Dedifferentiated amniotic fluid mesenchymal stem cell (primary cell): ENCODE results near the gene MT1M.
"Not testable (repeated sequence)": the region's sequence is repeated elsewhere in the genome, so short reads cannot be mapped to it uniquely, and the experiment has no call there.

ENCODE experiments used
- DNase-seq: peaks from one replicate; pipeline ENCODE4 v3.0.0-alpha.2; 2016; ENCODE audit errors: extremely low spot score

Gene MT1M

DNA sequence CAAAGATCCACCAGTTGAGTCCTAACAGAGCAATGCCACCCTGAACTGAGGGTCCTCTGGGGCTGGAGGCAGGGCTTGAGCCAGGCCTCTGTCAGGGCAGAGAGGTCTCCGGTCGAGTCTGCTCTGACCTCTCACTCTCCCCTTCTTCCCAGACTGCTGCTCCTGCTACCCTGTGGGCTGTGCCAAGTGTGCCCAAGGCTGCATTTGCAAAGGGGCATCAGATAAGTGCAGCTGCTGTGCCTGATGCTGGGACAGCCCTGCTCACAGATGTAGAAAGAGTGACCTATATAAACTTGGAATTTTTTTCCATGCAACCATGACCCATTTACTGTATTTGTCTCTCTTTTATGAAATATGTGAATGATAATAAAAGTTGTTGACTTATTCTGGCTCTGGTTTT, 16.8 kb downstream of the MT1M start:
- no peak for DNase-seq

DNA sequence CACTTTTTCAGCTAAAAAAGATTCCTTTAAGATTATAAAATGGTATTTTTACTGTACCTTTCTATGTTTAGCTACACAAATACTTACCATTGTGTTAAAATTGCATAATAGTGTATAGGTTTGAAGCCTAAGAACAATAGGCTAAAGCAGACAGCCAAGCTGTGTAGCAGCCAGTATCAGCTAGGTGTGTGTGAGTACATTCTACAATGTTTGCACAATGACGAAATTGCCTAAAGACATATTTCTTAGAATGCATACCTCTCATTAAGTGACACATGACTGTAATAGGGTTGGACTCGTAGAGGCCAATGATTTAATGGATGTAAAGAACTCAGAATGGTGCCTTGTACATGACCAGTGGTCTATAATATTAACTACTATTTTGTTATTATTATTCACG, 17.4 kb downstream of the MT1M start:
- DNase-seq: no peak

DNA sequence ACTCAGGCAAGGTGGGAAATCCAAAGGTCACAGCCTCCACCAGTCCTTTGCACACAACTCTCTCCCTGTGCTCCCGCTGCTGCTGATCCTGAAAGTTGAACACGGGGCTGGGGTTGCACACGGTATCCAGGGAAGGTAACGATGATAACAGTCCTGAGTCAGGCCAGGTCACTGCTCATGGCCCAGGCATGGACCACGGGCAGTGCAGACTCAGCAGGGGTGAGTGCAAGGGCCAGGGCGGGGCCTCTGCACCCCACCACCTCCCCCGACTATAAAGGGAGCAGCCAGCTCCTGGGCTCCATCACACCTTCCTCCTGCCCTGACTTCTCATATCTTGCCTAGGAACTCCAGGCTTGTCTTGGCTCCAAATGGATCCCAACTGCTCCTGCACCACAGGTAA, 19.1 kb downstream of the MT1M start, which contains the start of gene MT1B:
TSS of gene MT1B (plus strand) at position 301 of the 400 bp plus-strand sequence. CDS start at position 369, 68 bp downstream.
- no peak for DNase-seq

DNA sequence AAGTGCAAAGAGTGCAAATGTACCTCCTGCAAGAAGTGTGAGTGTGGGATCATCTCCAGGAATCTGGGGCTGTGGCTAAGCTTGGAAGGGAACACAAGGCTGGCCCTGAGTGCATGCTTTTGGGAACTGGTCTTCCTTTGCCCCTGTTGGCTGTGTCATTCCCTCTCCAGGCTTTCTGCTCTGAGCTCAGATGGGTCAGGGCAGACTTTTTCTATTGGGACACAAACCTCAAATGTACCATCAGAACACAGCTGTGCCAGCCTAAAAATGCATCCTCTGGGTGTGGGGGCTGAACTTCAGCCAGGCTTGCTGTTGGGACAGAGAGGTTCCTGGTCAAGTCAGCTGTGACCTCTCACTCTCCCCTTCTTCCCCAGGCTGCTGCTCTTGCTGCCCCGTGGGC, 20.1 kb downstream of the MT1M start:
- DNase-seq: no peak

DNA sequence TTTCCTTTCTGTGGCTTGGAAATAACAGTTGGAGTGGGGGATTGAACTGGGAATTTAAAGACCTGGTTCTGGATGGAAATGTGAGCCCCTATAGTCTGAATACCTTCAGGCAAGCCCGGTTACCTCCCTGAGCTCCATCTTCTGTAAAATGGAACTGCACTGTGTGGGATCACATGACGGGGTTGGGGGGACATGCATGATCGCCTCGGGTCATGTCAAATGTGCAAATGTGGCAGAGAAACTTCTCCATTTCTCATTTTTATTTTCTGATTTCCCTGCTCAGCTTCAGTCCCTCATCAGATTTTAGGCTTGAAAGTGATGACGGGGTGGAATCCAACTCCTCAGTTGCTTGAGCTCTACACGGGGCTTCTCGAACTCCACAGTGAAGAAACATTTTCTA, 20.8 kb downstream of the MT1M start:
- DNase-seq: no peak

DNA sequence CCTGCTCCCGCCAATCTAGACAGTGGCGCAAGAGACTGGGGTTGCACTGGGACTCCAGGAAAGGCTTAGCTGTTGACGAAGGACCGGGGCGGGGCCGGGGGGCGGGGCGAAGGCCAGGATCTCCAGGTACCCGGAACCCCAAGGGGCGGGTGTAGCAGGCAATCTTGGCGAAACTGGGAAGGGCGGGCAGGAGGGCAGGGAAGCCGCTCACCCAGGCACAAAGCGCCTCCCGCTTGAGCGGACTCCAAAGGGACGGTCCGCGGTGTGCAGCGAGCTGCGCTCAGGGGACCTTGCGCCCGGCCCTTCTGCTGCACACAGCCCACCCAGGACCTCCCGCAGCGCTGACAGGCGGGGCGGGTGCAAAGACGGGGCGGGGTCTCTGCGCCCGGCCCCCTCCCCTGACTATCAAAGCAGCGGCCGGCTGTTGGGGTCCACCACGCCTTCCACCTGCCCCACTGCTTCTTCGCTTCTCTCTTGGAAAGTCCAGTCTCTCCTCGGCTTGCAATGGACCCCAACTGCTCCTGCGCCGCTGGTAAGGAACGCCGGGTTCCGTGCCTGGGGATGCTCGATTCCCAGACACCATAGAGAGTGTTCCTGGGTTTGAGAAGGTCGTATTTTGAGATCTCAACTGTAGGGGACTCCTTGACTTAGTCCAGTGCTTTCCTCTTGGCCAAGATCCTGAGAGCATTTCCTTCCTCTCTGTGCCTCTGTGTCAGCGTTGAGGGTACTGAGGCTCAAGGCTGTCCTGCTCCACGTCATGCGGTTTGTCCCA, 25.3 kb downstream of the MT1M start, which contains the start of gene MT1F:
TSS of gene MT1F (plus strand) at position 405 of the 772 bp plus-strand sequence. CDS start at position 505, 100 bp downstream.
- no peak for DNase-seq

DNA sequence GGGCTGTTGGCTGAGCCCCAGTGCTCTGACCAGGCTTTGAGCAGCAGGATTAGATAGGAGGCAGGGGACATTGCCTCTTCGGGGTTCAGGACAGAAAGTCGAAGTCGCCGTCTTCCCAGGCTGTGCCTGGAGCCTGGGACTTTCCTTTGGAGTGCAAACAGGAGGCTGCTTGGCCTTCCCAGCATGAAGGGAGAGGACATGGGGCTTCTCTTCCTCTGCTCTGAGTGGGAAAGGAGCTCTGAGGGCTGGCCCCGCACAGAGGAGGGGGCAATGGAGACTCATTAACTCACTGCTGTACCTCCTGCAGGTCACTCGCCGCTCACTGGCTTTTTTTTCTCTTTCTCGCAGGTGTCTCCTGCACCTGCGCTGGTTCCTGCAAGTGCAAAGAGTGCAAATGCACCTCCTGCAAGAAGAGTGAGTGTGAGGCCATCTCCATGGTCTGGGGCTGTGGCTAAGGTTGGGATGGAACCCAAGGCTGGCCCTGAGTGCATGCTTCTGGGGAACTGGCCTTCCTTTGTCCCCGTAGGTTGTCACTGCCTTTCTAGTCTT, 25.9 kb downstream of the MT1M start:
- DNase-seq: no peak

DNA sequence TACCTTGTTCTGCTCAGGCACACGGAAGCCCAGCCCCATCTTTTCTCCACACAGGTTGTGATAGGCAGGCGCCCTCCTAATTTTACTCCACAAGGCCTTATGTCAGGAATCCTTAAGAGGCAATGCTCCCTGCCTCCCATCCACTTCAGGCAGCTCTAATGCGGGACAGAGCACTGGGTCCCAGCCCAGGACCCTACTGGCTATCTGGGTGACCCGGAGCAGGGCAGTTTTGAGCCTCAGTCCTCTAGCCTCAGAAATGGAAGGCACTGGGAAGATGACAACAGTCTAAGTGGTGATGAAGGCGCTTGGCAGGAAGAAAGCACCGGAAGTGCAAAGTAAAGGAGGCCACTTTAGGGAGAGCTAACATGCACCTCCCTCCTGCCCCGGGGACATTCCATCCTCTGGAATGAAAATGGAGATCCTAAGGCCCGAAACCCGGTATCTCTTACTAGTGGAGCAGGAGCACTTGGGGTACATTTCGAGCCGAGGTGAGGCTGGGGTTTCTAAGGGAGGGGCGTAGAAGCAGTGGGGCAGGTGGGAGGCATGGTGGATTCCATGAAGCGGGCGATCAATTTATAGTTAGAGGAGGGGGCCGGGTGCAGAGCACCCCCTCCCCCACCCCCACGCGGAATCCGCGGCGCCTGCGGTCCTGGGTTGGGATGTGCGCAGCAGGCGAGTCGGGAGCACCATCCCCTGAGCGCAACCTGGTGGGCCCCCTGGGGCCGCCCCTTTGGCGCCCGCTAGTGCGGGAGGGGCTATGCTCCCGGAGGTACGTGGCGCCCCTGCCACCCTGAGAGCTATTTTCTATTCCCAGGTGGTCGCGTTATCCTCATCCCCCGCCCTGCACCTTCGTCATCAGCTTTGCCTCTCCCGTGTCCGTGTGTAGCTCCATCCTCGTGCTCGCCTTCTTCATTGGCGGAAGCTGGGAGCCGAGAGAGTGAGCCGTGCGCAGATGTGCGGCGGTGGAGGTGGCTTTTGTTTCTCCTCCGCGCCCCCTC, 30.2 kb downstream of the MT1M start:
- no peak for DNase-seq

DNA sequence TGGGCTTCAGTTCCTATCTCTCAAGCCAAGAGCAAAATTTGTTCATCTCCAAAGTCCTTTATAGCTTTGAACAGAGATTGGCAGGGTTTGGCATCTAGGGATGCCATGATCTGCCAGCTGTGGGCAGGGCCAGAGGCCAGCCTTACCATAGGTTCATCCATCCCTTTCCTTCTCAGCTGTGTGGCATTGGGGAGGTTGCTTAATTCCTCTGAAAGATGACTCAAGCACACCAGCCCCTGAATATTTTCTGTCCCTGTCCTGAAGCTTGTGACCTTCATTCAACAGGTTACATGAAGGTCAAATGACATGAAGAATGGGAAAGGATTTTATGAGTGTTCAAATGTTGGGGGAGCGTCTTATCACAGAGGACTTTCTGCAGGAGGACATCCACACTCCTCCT, 32.0 kb downstream of the MT1M start:
- DNase-seq: no peak

DNA sequence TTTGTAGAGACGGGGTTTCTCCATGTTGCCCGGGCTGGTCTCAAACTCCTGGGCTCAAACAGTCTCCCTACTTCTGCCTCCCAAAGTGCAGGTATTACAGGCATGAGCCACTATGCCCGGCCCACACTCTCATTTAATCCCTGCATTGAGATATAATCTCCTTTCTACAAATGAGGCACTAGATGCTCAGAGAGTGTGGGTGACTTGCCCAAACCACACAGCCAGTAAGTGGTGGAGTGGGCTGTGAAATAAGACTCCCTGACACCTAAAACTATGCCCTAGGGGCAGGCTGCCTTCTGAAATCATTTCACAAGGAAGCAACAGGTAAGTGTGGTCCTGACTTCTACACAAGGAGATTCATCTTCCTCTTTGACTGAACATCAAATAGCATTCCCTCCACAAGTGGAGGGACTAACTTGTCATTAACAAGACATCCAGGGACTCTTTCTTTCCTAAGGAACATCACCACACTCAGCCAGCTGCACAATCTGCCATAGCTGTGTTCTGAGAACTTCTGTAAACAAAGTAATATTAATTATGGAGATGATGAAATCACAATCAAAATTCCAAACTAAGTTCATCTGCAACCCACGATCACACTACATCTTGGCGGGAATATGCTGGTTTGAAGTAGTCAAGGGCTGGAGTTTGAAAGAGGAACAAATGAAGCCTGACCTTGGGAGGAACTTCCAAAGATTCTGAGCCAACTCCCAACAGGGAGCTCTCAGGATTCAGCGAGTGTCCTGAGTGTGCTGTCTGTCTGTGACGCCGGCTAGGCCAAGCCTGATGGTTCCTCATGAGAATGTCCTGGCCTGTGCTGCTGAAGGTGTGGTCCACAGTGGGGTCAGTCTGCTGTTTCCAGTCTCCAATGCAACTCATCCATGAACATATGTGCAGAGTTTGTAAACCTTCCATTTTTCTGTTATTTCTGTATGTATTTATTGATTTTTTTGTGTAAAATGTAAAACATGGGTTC, 33.1 kb downstream of the MT1M start:
- DNase-seq: not testable (repeated sequence)

DNA sequence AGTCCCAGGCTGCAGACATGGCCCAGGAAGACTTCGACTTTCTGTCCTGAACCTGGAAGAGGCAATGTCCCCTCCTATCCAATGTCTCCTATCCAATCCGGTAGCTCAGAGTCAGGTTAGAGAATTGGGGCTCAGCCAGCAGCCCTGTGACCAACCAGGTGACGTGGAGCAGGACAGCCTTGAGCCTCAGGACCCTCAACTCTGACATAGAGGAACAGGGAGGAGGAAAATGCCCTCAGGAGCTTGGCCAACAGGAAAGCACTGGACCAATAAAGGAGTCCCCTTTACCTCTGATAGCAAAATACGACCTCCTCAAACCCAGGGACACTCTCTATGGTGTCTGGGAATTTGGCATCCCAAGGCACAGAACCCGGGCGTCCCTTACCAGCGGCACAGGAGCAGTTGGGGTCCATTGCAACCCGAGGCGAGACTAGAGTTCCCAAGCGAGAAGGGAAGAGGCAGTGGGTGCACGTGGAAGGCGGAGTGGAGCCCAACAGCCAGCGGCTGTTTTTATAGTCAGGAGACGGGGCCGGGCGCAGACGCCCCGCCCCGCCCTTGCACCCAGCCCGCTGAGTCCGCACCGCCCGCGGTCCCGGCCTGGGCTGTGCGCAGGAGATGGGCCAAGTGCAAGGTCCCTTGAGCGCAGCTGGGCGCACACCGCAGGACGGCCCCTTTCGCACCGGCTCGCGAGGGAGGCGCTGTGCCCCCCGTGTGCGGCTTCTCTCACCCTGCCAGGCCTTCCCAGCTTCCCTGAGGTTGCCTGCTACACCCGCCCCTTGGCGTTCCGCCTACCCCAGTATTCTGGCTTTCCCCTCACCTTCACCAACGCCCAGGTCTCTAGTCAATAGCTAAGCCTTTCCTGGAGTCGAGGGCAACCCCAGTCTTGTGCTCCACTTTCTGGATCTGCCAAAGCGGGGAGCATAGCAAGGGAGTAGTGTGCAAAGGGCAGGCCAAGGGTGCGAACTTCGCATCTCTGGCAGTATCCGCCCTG, 35.4 kb downstream of the MT1M start, which contains the start of gene MT1G:
TSS of gene MT1G (minus strand) at position 485 of the 991 bp plus-strand sequence. CDS start at position 413, 72 bp downstream.
- DNase-seq: no peak

DNA sequence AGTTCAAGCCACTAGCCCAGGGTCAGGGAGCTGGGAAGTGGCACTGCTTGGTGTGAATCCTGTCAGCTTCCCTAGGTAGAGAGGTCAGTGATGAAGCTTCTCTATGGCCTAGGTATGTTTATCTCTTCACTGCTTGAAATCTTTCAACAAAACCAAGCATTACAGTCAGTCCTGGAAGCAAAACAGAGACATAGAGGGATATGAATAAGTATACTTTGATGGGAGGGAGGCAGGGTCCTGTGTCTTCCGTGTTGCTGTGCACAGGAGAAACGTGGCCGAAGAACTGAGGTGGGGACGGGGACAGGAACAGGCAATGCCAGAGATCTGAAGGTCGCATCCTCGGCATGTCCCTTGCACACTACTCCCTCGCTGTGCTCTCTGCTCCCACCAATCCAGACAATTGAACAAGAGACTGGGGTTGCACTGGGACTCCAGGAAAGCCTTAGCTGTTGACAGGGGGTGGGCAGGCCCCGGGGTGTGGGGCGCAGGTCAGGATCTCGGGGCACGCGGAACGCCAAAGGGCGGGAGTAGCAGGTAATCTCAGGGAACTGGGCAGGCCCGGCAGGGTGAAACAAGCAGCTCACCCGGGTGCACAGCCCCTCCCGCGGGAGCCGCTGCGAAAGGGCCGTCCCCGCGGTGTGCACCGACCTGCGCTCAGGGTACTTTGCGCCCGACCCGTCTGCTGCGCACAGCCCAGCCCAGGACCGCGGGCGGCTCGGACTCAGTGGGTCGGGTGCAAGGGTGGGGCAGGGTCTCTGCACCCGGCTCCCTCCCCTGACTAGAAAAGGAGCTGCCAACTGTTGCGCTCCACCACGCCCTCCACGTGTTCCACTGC, 36.8 kb downstream of the MT1M start, which contains the start of gene MT1H:
TSS of gene MT1H (plus strand) at position 810 of the 835 bp plus-strand sequence. CDS start 71 bp downstream, outside the sequence.
- no peak for DNase-seq

DNA sequence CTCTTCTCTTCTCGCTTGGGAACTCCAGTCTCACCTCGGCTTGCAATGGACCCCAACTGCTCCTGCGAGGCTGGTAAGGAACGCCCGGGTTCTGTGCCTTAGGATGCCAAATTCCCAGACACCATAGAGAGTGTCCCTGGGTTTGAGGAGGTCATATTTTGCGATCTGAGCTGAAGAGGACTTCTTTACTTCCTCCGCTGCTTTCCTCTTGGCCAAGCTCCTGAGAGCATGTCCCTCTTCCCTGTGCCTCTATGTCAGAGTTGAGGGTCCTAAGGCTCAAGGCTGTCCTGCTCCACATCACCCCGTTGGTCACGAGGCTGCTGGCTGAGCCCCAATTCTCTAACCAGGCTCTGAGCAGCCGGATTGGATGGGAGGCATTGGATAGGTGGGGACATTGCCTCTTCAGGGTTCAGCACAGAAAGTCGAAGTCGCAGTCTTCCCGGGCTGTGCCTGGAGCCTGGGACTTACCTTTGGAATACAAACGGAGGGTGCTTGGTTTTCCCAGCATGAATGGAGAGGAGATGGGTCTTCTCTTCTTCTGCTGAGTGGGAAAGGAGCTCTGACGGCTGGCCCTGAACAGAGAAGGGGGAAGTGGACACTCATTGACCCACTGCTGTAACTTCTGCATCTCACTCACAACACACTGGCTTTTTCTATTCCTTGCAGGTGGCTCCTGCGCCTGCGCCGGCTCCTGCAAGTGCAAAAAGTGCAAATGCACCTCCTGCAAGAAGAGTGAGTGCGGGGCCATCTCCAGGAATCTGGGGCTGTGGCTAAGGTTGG, 37.6 kb downstream of the MT1M start:
- no peak for DNase-seq

DNA sequence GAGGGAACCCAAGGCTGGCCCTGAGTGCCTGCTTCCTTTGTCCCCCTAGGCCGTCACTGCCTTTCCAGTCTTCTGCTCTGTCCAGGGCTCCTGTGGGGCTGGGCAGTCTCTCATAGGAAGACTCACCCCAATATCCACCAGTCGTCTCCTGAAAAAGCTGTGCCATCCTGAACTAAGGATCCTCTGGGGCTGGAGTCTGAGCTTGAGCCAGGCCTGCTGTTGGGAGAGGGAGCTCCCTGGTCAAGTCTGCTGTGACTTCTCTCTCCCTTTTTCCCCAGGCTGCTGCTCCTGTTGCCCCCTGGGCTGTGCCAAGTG, 38.1 kb downstream of the MT1M start:
- no peak for DNase-seq

DNA sequence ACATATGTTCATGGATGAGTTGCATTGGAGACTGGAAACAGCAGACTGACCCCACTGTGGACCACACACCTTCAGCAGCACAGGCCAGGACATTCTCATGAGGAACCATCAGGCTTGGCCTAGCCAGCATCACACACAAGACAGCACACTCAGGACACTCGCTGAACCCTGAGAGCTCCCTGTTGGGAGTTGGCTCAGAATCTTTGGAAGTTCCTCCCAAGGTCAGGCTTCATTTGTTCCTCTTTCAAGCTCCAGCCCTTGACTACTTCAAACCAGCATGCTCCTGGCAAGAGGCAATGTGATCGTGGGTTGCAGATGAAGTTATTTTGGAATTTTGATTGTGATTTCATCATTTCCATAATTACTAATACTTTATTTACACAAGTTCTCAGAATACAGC, 39.2 kb downstream of the MT1M start:
- DNase-seq: not testable (repeated sequence)

DNA sequence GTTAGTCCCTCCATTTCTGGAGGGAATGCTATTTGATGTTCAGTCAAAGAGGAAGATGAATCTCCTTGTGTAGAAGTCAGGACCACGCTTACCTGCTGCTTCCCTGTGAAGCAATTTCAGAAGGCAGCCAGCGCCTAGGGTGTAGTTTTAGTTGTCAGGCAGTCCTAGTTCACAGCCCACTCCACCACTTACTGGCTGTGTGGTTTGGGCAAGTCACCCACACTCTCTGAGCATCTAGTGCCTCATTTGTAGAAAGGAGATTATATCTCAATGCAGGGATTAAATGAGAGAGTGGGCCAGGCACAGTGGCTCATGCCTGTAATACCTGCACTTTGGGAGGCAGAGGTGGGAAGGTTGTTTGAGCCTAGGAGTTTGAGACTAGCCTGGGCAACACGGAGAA, 39.7 kb downstream of the MT1M start:
- DNase-seq: not testable (repeated sequence)

DNA sequence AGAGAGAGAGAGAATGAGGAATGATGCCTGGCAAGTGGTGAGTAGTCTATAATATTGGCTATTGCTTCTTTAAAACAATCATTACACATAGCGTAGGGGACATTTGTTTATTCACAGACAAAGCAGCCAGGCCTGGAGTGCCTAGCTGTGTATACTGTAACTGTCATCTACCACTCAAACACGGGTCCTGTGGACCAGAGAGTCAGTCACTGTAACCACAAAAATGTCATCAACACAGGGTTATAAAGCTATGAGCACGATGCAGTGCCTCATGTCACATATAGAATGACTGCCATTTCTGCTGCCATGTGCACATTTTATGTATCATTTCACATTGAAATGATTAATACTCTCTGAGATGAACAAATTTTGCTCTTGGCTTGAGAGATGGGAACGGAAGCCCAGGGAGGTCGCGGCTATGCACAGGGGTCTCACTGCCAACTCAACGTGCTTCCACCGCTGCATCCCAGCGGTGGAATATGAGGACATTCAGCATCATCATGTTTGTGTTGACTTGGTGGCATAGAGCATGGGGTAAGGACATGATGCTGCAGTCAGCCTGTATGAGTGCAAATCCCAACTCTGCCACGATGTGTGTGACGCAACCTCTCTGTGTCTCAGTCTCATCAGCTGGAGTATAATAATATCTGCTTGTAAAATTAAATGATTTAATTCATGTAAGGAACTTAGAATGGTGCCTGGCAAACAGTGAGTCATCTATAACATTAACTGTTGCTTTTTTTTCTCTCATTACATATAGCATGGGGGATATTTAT, 40.5 kb downstream of the MT1M start:
- no peak for DNase-seq
